C4-2B (cell line): ENCODE measurements around the gene SCAMP4.

Experiments
- ZFX ChIP-seq: fragments of 450-650 bp; IDR thresholded peaks from 2 replicates; pipeline ENCODE4 v1.6.1; 2017
- TF ChIP-seq, protein P1 (sequence below): fragments of 450-650 bp; conservative IDR thresholded peaks from 2 replicates; pipeline ENCODE4 v1.5.1; 2017; ENCODE audit warnings: mild to moderate bottlenecking

DNA sequence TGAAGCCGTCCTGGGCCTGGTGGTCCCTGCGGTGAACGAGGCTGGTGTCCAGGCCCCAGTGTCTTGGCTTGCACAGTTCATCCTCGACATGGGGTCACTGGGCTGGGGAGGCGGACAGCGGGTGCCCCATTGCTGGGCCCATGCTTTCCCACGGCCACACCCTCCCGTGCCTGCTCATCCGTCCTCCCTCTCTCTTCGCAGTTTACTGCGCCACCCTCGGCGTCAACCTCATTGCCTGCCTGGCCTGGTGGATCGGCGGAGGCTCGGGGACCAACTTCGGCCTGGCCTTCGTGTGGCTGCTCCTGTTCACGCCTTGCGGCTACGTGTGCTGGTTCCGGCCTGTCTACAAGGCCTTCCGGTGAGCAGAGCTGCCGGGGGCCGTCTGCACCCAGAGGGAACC lies 12.7 kb downstream of the SCAMP4 start:
- TF ChIP-seq, protein P1, sequence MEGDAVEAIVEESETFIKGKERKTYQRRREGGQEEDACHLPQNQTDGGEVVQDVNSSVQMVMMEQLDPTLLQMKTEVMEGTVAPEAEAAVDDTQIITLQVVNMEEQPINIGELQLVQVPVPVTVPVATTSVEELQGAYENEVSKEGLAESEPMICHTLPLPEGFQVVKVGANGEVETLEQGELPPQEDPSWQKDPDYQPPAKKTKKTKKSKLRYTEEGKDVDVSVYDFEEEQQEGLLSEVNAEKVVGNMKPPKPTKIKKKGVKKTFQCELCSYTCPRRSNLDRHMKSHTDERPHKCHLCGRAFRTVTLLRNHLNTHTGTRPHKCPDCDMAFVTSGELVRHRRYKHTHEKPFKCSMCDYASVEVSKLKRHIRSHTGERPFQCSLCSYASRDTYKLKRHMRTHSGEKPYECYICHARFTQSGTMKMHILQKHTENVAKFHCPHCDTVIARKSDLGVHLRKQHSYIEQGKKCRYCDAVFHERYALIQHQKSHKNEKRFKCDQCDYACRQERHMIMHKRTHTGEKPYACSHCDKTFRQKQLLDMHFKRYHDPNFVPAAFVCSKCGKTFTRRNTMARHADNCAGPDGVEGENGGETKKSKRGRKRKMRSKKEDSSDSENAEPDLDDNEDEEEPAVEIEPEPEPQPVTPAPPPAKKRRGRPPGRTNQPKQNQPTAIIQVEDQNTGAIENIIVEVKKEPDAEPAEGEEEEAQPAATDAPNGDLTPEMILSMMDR = no peak
- no peak for TF ChIP-seq ZFX
